IPS-NIHi7 (cell line): ENCODE results near the gene ATP8B3.
A peak's percentile ranks its signal among the peaks of the same experiment; 100 is the strongest.

Experiments
- DNase-seq: peaks from one replicate; pipeline ENCODE4 v3.0.0; 2012; ENCODE audit warnings: mixed read lengths; ENCODE audit errors: extremely low spot score

ATP8B3 gene

GRCh38 chr19:1833540-1833939 lies 21.5 kb upstream of the ATP8B3 start:
- DNase-seq: no peak

DNA sequence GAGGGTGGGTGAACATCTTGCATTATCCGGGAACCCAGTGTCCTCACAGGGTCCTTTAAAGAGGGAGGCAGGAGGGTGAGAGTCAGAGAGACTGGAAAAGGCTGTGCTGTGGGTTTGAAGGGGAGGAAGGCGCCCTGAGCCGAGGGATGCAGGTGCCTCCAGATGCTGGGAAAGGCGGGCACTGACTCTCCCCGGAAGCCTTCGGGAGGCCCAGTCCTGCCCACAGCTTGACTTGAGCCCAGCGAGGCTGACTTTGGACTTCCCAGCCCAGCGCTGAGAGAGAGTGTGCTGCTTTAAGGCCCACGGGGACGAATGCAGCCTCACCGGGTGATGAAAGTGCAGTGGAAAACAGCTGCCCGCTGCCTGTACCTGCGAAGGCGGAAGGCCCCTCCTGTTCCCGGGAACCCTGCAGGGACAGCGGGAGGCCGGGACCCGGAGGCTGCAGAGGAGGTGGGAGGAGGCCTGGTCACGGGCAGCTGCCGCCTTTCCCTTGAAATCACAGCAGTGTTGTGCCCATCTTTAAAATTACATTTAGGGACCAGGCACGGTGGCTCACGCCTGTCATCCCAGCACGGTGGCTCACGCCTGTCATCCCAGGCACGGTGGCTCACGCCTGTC lies 20.1 kb upstream of the ATP8B3 start:
- no peak for DNase-seq

DNA sequence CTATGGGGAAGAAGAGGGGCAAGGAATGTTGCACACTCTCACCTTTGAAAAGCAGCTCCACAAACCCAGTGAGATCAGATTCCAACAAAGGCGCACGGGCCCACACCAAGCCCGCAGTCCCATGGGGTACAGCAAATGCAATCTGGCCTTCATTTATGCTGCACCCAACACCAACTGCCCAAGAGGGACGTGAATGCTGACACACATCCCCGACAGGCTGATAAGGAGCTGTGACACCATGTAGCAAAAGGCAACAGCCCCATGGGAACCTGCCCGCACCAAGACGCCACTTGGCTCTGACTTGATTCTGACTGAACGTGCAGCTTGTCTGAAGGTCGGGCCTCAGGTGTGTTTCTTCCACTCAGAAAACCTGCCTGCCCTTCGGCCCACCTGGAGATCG lies 18.9 kb upstream of the ATP8B3 start:
- DNase-seq: no peak

DNA sequence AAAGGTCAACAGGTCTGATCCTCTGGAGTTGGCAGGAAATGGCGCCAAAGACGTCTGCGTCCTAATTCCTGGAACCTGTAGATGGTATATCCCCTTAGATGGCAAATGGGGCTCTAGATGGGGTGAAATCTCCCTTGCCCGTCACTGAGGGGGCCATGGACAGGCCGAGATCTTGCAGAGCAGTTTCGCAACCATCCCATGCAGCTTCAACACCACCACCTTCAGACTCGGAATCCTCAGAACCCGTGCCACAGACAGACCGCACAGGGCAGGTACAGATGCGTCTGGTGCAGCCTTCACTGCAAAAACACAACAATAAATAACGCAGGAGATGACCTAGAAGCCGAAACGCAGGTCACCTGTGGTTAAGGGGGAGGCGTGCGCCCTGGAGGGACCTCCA lies 18.5 kb upstream of the ATP8B3 start:
- no peak for DNase-seq

DNA sequence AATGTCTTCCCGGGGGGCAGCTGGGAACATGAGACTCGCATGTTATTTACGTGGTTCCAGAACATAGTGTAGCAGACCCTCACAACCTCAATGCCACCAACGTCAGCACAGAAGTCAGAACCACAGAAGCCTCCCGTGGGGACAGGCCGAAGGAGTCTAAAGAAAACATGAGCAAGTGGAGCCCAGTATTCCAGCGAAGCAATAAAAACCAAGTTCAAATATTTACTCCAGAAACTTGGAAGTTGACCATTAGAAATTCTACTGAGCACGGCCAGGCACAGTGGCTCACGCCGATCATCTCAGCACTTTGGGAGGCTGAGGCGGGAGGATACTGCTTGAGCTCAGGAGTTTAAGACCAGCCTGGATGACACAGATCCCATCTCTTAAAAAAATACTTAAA lies 17.9 kb upstream of the ATP8B3 start:
- DNase-seq: no peak

GRCh38 chr19:1828279-1829238 lies 16.5 kb upstream of the ATP8B3 start:
- DNase-seq: no peak

DNA sequence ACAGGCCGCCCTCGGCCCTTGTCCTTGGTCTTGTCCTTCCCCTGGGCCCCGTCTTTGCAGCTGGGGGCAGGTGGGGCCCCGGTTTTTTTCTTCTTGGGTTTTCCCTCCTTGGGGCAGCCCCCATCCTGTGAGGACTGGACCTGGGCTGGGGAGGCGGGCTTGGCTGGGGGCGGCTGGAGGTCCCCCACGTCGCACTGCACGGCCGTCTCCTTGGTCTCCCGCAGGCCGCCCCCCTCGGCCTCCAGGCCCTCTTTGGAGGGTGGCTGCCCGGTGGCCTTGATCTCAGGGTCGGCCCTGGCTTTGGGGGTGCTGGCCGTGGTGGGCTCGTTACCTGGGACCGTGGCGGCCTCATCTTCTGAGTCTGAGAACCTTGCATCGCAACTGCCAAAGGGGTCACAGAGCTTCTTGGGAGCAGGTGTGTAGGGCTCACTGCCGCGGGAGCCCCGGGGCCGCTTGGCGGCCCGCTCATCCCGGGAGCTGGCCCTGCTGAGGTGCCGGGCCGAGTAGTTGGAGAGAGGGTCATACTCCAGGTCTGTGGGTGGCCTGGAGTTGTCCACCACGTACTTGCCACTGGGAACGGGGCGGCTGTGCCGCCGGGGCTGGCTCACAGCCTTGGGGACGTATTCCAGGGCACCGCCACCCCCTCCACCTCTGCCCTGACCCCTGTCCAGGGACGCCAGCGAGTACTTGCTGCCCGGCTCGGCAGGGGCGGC lies 15.6 kb upstream of the ATP8B3 start:
- no peak for DNase-seq

DNA sequence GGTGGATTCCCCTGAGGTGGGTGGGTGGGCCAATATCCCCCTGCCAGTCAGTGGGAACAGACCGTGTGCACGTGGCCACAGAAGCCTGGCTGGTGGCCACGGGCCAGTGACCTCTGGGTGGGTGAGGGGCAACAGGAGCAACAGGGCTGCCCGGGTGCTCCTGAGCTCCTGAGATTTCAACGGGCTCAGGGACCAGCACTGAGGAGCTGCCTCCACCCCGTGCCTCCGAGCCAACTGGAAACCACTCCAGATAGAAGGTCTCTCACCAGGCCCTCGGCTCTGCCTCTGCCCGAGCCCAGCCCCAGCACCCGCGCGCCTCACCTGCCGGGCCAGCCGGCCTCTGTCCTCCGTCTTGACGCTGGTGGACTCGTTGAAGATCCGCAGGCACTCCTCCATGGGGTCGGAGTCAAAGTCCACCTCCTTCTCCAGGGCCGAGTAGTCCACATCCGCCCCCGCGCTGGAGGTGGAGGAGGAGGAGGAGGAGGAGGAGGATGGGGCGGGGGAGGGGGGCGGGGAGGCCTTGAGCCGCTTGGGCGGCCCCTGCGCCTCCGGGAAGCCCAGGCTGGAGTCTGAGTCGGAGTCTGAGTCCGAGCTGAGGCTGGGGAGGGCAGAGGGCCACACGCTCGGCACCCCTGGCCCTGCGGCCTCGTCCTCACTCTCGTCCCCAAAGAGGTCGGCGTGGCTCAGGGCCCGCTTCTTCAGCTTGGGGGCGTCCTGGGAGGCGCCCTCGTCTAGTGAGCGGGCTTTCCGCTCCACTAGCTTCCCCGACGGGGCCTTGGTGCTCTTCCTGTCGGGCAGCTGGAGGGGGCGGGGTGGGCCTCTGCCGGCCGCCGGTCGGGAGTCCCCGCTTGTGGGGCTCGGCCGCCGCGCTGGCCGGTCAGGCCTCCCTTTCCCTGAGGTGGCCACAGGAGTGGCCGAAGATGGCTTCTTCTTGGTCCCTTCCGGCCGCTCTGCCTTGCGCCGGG lies 14.8 kb upstream of the ATP8B3 start:
- DNase-seq: peak; percentile 60

DNA sequence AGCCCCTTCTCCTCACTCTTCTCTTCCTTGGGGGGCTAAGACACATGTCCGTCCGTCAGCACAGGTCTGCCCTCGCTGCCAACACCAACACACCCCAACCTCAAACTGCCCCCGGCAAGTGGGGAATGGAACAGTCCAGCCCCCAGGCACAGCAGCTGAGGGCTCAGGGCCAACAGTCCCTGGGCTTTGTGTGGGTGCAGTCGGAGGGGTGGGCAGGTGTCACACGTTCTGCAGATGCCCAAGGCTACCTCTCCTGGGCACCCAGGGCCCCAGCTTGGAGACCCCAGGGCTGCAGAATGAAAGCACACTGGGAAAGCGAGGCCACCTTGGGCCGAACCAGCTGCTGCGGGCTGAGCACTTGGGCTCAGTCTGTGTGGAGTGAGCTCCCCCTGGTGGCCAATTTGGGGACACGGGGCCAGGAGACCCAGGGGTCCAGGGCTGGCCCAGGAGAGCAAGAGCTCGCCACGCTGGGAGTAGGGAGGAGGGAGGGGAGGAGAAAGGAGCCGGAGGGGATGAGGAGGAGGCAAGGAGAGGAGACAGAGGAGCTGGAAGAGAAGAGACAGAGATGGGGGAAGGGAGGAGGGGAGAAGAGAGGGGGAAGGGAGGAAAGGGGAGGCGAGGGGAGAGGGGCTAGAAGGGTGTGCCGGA lies 14.0 kb upstream of the ATP8B3 start:
- DNase-seq: peak; percentile 97

DNA sequence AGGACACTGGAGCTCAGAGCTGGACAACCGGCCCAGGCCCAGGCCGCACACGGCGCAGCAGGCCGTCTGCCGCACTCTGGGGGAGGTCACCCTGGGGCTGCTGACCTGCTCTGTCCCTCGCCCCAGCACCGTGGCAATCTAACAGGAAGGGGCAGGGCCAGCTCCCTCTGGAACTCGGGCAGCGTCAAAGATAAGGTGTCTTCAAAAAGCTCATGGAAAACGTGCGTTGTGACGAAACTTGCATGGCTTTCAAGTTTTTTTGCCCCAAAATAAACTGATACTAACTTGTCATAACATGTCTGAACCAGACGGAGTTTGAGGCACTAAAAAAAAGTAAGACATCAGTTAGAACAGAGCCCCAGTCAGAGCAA lies 12.2 kb upstream of the ATP8B3 start:
- DNase-seq: no peak

GRCh38 chr19:1823539-1824251 lies 11.6 kb upstream of the ATP8B3 start:
- DNase-seq: no peak

- no peak for DNase-seq
Measured at GRCh38 chr19:1823020-1823419, 10.9 kb upstream of the ATP8B3 start.

DNA sequence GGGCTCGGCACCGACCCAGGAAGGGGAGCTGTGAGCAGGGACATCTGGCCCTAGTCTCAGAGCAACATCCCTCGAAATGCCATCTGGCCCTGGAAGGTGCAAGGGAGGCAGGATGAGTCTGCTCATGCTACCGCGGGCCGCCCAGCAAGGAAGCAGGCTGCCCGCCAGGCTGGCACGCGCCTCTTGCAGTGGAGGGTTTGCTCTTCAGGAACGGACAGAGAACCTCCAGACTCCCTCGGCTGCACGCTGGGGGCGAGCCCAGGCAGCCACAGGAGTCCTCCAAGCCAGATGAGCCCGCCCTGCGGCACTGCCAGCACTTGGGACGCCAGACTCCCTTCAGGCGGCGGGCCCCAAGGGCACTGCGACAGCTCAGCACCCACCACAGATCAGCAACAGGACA lies 10.1 kb upstream of the ATP8B3 start:
- DNase-seq: no peak

DNA sequence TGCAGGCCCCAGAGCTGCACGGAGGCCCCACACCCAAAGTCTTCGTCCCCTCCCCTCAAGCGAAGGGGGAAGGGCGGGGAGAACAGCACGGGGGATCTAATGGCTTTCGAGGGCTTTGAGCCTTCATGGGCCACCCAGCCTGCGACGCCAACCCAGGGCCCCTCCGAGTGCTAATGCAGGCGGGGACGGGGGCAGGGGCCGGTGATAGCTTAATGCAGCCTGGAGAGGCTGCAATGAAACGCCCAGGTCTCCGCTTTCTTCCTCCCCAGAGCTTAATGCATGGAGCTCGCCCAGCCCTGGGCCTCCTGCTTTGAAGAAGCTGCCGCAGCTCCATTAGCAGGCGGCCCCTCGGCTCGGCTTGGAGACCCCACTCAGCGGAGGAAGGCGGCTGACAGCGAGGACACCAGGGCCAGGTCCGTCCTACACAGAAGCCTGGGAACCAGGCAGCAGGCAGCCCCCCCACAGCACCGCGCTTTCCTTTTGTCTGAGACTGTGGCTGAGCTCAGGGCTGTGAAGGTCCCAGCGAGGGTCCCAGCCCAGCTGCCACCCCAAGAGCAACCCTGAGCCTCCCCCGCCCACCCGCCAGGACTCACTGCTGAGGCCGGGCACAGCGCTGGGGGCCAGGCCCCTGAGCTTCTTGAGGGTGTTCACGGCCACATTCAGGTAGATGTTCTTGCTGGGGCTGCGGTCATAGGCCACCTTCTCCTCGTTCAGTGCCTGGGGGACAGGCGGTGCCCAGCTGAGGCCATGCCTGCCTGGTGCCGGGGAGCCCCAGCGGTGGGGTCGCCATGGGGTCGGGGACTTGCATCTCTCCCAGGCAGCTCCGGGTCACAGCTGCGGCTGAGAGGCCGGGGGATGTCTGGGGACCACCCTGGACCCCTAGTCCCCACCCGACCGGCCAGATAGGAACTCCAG lies 7.5 kb upstream of the ATP8B3 start:
- no peak for DNase-seq

GRCh38 chr19:1818549-1819195 lies 6.6 kb upstream of the ATP8B3 start:
- no peak for DNase-seq

DNA sequence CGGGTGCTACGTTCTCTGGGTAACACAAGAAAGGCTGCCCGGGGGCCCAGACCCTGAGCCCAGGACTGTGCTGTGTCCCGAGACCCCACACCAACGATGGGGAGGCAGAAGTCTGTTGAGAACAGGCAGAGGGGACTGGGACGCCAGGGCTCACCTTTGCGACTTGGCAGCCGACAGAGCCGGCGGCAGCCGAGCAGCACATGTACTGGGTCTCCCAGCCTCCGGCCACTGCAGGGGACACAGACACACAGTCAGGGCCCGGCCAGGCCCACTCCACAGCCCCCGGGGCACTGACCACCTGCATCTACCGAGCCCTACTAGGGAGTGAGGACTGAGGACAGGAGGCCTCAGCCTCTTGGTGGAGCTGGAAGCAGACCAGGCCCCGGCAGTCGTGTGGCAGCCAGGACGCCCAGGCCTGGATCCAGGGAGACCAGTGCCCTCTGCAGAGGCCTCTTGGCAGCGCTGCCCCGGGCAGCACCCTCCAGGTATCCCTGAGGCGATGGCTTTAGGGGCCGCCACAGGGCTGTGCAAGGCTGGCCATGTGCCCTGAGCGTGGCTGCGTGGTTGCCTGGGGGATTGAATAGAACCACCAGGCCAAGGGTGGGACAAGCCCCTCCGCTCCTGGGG lies 5.6 kb upstream of the ATP8B3 start:
- no peak for DNase-seq

- no peak for DNase-seq
Measured at GRCh38 chr19:1816530-1817298, 4.6 kb upstream of the ATP8B3 start.
